Lower leg skin (tissue), 3 donors: ENCODE results near the gene DCP1B.

Source experiments
- POLR2A ChIP-seq, 2 donors: fragments of 450-650 bp; IDR thresholded peaks; one replicate each; pipeline ENCODE4 v1.6.1; 2016 to 2017; ENCODE audit warnings: antibody characterized with exemption in 2 of 2, mild to moderate bottlenecking in 1 of 2, moderate library complexity in 1 of 2
- TF ChIP-seq, protein P1 (sequence below), 3 donors: fragments of 450-650 bp; IDR thresholded peaks; one replicate each; pipeline ENCODE4 v1.5.1; 2016; ENCODE audit warnings: antibody characterized with exemption in 3 of 3, mild to moderate bottlenecking in 3 of 3, moderate library complexity in 2 of 3

DNA sequence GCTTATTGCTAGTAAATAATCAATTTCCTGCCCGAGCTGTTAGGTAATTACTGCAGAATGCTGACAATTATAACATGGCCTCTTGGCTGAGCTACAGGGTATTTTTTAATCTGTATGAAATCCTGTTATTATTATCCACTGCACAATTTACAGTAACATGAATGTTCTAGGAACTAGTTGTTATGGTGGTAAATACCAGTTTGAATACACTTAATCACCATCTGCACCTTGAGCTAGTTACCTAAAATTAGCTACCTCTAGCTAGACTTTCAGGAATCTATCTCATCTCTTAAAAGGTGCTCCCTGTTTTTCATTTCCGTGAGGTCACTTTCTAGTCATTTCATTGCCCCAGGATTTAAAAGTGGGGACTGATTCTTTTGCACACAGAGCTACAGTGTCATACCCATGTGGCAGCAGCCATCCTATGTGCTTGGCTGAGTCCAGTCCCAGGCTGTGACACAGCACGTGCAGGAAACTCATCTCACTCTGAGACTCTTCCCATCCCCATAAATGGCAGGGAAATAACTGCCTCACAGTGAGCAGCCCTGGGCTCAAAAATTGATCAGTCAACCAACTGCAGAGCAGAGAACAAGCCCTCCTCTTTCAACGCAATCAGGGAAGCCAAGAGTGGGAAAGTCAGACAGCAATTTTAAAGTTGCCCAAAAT, 37.6 kb downstream of the DCP1B start:
- TF ChIP-seq POLR2A (IDR thresholded peaks at IDR 0.05): no peak
- TF ChIP-seq, protein P1, sequence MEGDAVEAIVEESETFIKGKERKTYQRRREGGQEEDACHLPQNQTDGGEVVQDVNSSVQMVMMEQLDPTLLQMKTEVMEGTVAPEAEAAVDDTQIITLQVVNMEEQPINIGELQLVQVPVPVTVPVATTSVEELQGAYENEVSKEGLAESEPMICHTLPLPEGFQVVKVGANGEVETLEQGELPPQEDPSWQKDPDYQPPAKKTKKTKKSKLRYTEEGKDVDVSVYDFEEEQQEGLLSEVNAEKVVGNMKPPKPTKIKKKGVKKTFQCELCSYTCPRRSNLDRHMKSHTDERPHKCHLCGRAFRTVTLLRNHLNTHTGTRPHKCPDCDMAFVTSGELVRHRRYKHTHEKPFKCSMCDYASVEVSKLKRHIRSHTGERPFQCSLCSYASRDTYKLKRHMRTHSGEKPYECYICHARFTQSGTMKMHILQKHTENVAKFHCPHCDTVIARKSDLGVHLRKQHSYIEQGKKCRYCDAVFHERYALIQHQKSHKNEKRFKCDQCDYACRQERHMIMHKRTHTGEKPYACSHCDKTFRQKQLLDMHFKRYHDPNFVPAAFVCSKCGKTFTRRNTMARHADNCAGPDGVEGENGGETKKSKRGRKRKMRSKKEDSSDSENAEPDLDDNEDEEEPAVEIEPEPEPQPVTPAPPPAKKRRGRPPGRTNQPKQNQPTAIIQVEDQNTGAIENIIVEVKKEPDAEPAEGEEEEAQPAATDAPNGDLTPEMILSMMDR (IDR thresholded peaks at IDR 0.05): no peak
